HepG2 (cell line): ENCODE results near the gene DIP2C.

ENCODE experiments used
- CTCF ChIP-seq: sonication (generic); formaldehyde crosslinking; IDR thresholded peaks from 2 replicates; pipeline ENCODE4 v1.5.0; 2020; ENCODE audit warnings: mild to moderate bottlenecking, missing genetic modification reagents, moderate library complexity
- EED ChIP-seq: sonication (generic); formaldehyde crosslinking; IDR thresholded peaks from 2 replicates; pipeline ENCODE4 v1.5.0; 2020; ENCODE audit warnings: mild to moderate bottlenecking, missing genetic modification reagents
- EZH2 ChIP-seq: conservative IDR thresholded peaks from 2 replicates; pipeline ENCODE4 v1.6.1; 2012; ENCODE audit warnings: mild to moderate bottlenecking, low read depth, low read length, moderate library complexity
- MAX ChIP-seq: IDR thresholded peaks from 2 replicates; pipeline ENCODE4 v1.6.1; 2012; ENCODE audit warnings: inconsistent platforms
- REST ChIP-seq, 2 experiments: IDR thresholded peaks; 2 replicates each; pipeline ENCODE4 v1.6.1; 2011 to 2012; ENCODE audit warnings: low read length in 2 of 2, borderline replicate concordance in 1 of 2, low read depth in 1 of 2, mild to moderate bottlenecking in 1 of 2, moderate library complexity in 1 of 2
- ZNF607 ChIP-seq: sonication (generic); formaldehyde crosslinking; IDR thresholded peaks from 2 replicates; pipeline ENCODE4 v1.5.1; 2020; ENCODE audit warnings: missing genetic modification reagents, mild to moderate bottlenecking, borderline replicate concordance
- ZNF780A ChIP-seq: sonication (generic); formaldehyde crosslinking; IDR thresholded peaks from 2 replicates; pipeline ENCODE4 v1.8.0; 2022; ENCODE audit warnings: mild to moderate bottlenecking, missing genetic modification reagents, moderate library complexity

- TF ChIP-seq MAX = no peak
- no peak for TF ChIP-seq ZNF607
- TF ChIP-seq EED = no peak
- TF ChIP-seq REST (IDR thresholded peaks at IDR 0.05; ENCODE audit: borderline replicate concordance in 1 of 2, low read depth in 1 of 2, low read length in 2 of 2) = no peak
- TF ChIP-seq ZNF780A (CRISPR knock-in tag) = no peak
- TF ChIP-seq EZH2 = no peak
- no peak for TF ChIP-seq CTCF (CRISPR knock-in tag)
Measured at GRCh38 chr10:667096-667495, 22.4 kb downstream of the DIP2C start.
